H1 (cell line): ENCODE data around the gene ARID1B. TPM values are rescaled to one million over a fixed set of nuclear protein-coding genes. Genes with fewer than 3 reads are reported as not detected.

ENCODE experiments used
- CTCF ChIA-PET: fragments of 300-600 bp; sonication (Branson Sonifier 250); formaldehyde crosslinking; loops from one replicate; lab custom pipeline; 2021; ENCODE audit not compliant: partially characterized antibody; lab: Charles Lee
- POLR2A ChIA-PET: fragments of 300-600 bp; sonication (Branson Sonifier 250); formaldehyde crosslinking; loops from one replicate; lab custom pipeline; 2021; ENCODE audit warnings: inconsistent platforms; ENCODE audit not compliant: partially characterized antibody; lab: Charles Lee
- DNase-seq, 2 experiments: peaks; one replicate each; pipeline versions ENCODE4 v3.0.0 to v3.0.0-alpha.2; 2010 to 2022; ENCODE audit warnings: low spot score in 2 of 2, low read depth in 1 of 2, mixed read lengths in 1 of 2
- FAIRE-seq: peaks from 2 replicates; lab custom pipeline; 2011; peaks lifted over from hg19 to GRCh38; lab: Jason Lieb, UNC
- H2AFZ ChIP-seq: 2 replicates; pipeline ENCODE4 v1.8.1; 2012; ENCODE audit warnings: low read length, inconsistent platforms
- H2AK5ac ChIP-seq: 2 replicates; pipeline ENCODE4 v1.6.1; 2013; ENCODE audit warnings: low read depth, low read length
- H2BK120ac ChIP-seq: replicated peaks from 2 replicates; pipeline ENCODE3; 2013; ENCODE audit warnings: low read depth, low read length, inconsistent platforms
- H2BK12ac ChIP-seq: 2 replicates; pipeline ENCODE4 v1.6.1; 2013; ENCODE audit warnings: low read depth, low read length
- H2BK15ac ChIP-seq: 2 replicates; pipeline ENCODE4 v1.6.1; 2013; ENCODE audit warnings: low read length
- H2BK20ac ChIP-seq: 2 replicates; pipeline ENCODE4 v1.6.1; 2013; ENCODE audit warnings: low read length
- H2BK5ac ChIP-seq: 2 replicates; pipeline ENCODE4 v1.6.1; 2013; ENCODE audit warnings: low read depth, low read length
- H3K14ac ChIP-seq: 2 replicates; pipeline ENCODE4 v1.6.1; 2013; ENCODE audit warnings: inconsistent platforms; ENCODE audit not compliant: insufficient read length
- H3K18ac ChIP-seq: 2 replicates; pipeline ENCODE4 v1.6.1; 2013; ENCODE audit warnings: low read length; ENCODE audit errors: extremely low read depth
- H3K23ac ChIP-seq: 2 replicates; pipeline ENCODE4 v1.6.1; 2013; ENCODE audit warnings: inconsistent platforms; ENCODE audit not compliant: insufficient read length
- H3K23me2 ChIP-seq: 2 replicates; pipeline ENCODE4 v1.6.1; 2013; ENCODE audit warnings: low read depth, low read length
- H3K27ac ChIP-seq: 2 replicates; pipeline ENCODE4 v1.6.1; 2011; ENCODE audit warnings: low read depth, low read length, inconsistent platforms
- H3K27me3 ChIP-seq, 4 experiments: replicated peaks in 1 of 4; 1 replicate in 1 of 4; 2 replicates in 3 of 4; pipeline versions ENCODE4 v1.6.1 to v1.8.1; 2011 to 2013; ENCODE audit warnings: low read length in 3 of 4, mild to moderate bottlenecking in 3 of 4, inconsistent platforms in 2 of 4, mixed read lengths in 2 of 4, moderate library complexity in 1 of 4; ENCODE audit not compliant: control insufficient read depth in 3 of 4, insufficient read depth in 3 of 4; ENCODE audit errors: extremely low read depth in 1 of 4
- H3K36me3 ChIP-seq, 4 experiments: 2 replicates each; pipeline versions ENCODE4 v1.6.1 to v1.8.1; 2011 to 2013; ENCODE audit warnings: mild to moderate bottlenecking in 4 of 4, low read length in 3 of 4, moderate library complexity in 2 of 4, control low read depth in 1 of 4, inconsistent platforms in 1 of 4; ENCODE audit not compliant: insufficient read depth in 4 of 4, control insufficient read depth in 2 of 4
- H3K4ac ChIP-seq: replicated peaks from 2 replicates; pipeline ENCODE3; 2013; ENCODE audit warnings: low read length, low read depth, mixed read lengths, inconsistent platforms; ENCODE audit not compliant: insufficient read length
- H3K4me1 ChIP-seq, 4 experiments: replicated peaks in 1 of 4; 1 replicate in 1 of 4; 2 replicates in 3 of 4; pipeline versions ENCODE4 v1.6.1 to v1.8.1; 2011 to 2013; ENCODE audit warnings: low read length in 3 of 4, inconsistent platforms in 2 of 4, mixed read lengths in 1 of 4; ENCODE audit not compliant: insufficient read depth in 4 of 4, control insufficient read depth in 3 of 4
- H3K4me2 ChIP-seq, 2 experiments: 2 replicates each; pipeline versions ENCODE4 v1.6.1 to v1.8.1; 2011 to 2013; ENCODE audit warnings: low read depth in 2 of 2, low read length in 2 of 2, control low read depth in 1 of 2, inconsistent platforms in 1 of 2, mild to moderate bottlenecking in 1 of 2; ENCODE audit not compliant: insufficient read depth in 1 of 2
- H3K4me3 ChIP-seq, 4 experiments: fragments of 200-600, 300-600 bp in 1 of 4; sonication (generic), shearing (Covaris generic), sonication (Bioruptor Twin) in 1 of 4; 2 replicates each; pipeline versions ENCODE4 v1.5.1 to v1.8.1; 2011 to 2016; ENCODE audit warnings: low read length in 4 of 4, low read depth in 3 of 4, control low read depth in 2 of 4, inconsistent platforms in 2 of 4, mild to moderate bottlenecking in 2 of 4, mixed read lengths in 1 of 4, moderate library complexity in 1 of 4; ENCODE audit not compliant: insufficient read depth in 2 of 4; ENCODE audit errors: extremely low read depth in 1 of 4
- H3K56ac ChIP-seq: replicated peaks from 2 replicates; pipeline ENCODE3; 2013; ENCODE audit warnings: low read depth, mild to moderate bottlenecking, mixed read lengths, low read length, inconsistent platforms; ENCODE audit not compliant: insufficient read length
- H3K79me1 ChIP-seq: 2 replicates; pipeline ENCODE4 v1.6.1; 2013; ENCODE audit warnings: low read depth, low read length, control low read depth
- H3K79me2 ChIP-seq, 2 experiments: 2 replicates each; pipeline versions ENCODE4 v1.6.1 to v1.8.1; 2012 to 2013; ENCODE audit warnings: low read length in 2 of 2, mild to moderate bottlenecking in 2 of 2, inconsistent platforms in 1 of 2; ENCODE audit not compliant: insufficient read depth in 2 of 2, control insufficient read depth in 1 of 2
- H3K9ac ChIP-seq, 4 experiments: replicated peaks in 1 of 4; 1 replicate in 1 of 4; 2 replicates in 3 of 4; pipeline versions ENCODE4 v1.6.1 to v1.8.1; 2011 to 2013; ENCODE audit warnings: low read depth in 3 of 4, low read length in 3 of 4, control low read depth in 2 of 4, mild to moderate bottlenecking in 2 of 4, moderate library complexity in 2 of 4, inconsistent platforms in 1 of 4; ENCODE audit errors: extremely low read depth in 1 of 4
- H3K9me3 ChIP-seq, 2 experiments: 2 replicates each; pipeline versions ENCODE4 v1.6.1 to v1.8.1; 2012 to 2013; ENCODE audit warnings: mild to moderate bottlenecking in 2 of 2, moderate library complexity in 2 of 2, control low read depth in 1 of 2, inconsistent platforms in 1 of 2, low read depth in 1 of 2, low read length in 1 of 2, mixed read lengths in 1 of 2; ENCODE audit not compliant: insufficient read depth in 2 of 2
- H4K20me1 ChIP-seq, 2 experiments: replicated peaks in 1 of 2; 2 replicates each; pipeline versions ENCODE3 to v1.8.1; 2011 to 2013; ENCODE audit warnings: inconsistent platforms in 2 of 2, low read length in 2 of 2, mild to moderate bottlenecking in 1 of 2; ENCODE audit not compliant: insufficient read depth in 2 of 2, control insufficient read depth in 1 of 2
- H4K5ac ChIP-seq: 2 replicates; pipeline ENCODE4 v1.6.1; 2013; ENCODE audit warnings: low read length, low read depth, mixed read lengths, inconsistent platforms; ENCODE audit not compliant: insufficient read length
- H4K8ac ChIP-seq: 2 replicates; pipeline ENCODE4 v1.8.0; 2013; ENCODE audit warnings: mild to moderate bottlenecking, moderate library complexity, low read length, inconsistent platforms; ENCODE audit not compliant: insufficient read depth; ENCODE audit errors: extremely low read depth
- H4K91ac ChIP-seq: replicated peaks from 2 replicates; pipeline ENCODE3; 2013; ENCODE audit warnings: low read length, mixed read lengths, inconsistent platforms; ENCODE audit not compliant: insufficient read length
- CREB1 ChIP-seq: IDR thresholded peaks from 2 replicates; pipeline ENCODE4 v1.6.1; 2012; ENCODE audit warnings: inconsistent platforms
- EP300 ChIP-seq, 2 experiments: IDR thresholded peaks; 1 replicate in 1 of 2; 2 replicates in 1 of 2; pipeline ENCODE4 v1.6.1; 2011 to 2012; ENCODE audit warnings: low read depth in 2 of 2, low read length in 2 of 2, mild to moderate bottlenecking in 2 of 2, borderline replicate concordance in 1 of 2, inconsistent platforms in 1 of 2, moderate library complexity in 1 of 2
- GABPA ChIP-seq: IDR thresholded peaks from 2 replicates; pipeline ENCODE4 v1.6.1; 2011; ENCODE audit warnings: mild to moderate bottlenecking, low read length, moderate library complexity, borderline replicate concordance; ENCODE audit not compliant: insufficient read depth
- HDAC6 ChIP-seq: IDR thresholded peaks from one replicate; pipeline ENCODE4 v1.7.1; 2012; ENCODE audit warnings: low read depth, mild to moderate bottlenecking, inconsistent platforms, low read length, moderate library complexity
- POU5F1 ChIP-seq: IDR thresholded peaks from 2 replicates; pipeline ENCODE4 v1.6.1; 2011; ENCODE audit warnings: low read depth, mild to moderate bottlenecking, low read length, moderate library complexity
- SIN3A ChIP-seq, 2 experiments: IDR thresholded peaks in 1 of 2; conservative IDR thresholded peaks in 1 of 2; 2 replicates each; pipeline ENCODE4 v1.6.1; 2011 to 2012; ENCODE audit warnings: low read length in 2 of 2, improper control_type of control experiment in 1 of 2, low read depth in 1 of 2, mild to moderate bottlenecking in 1 of 2
- TCF12 ChIP-seq: IDR thresholded peaks from 2 replicates; pipeline ENCODE4 v1.6.1; 2011; ENCODE audit warnings: low read depth, mild to moderate bottlenecking, low read length
- USF2 ChIP-seq: IDR thresholded peaks from 2 replicates; pipeline ENCODE4 v1.6.1; 2011; ENCODE audit warnings: low read length, improper control_type of control experiment
- YY1 ChIP-seq: IDR thresholded peaks from 2 replicates; pipeline ENCODE4 v1.6.1; 2011; ENCODE audit warnings: low read depth, mild to moderate bottlenecking, low read length
- WGBS, 2 experiments: shearing (Covaris generic) in 1 of 2; methylation state at CpG; one replicate each; pipeline versions ENCODE4 v1.1.6 to v1.1.7; 2013 to 2015; ENCODE audit warnings: low lambda C conversion rate in 2 of 2, mixed read lengths in 2 of 2, inconsistent platforms in 1 of 2, low coverage in 1 of 2, missing lambda C conversion rate in 1 of 2; ENCODE audit not compliant: insufficient replicate concordance in 2 of 2, insufficient coverage in 1 of 2, insufficient read length in 1 of 2; ENCODE audit errors: extremely low coverage in 1 of 2, missing lambda C conversion rate in 1 of 2; 5-methylcytosine and 5-hydroxymethylcytosine counted together
- polyA plus RNA-seq, 7 experiments: library from polyadenylated mRNA; depleted of rRNA in 3 of 7; stranded (reverse) in 5 of 7; unstranded in 2 of 7; fragments of >200 nt in 5 of 7; fragments of 200-250 nt in 2 of 7; gene quantifications; 1 replicate in 5 of 7; 2 replicates in 1 of 7; 4 replicates in 1 of 7; pipeline versions ENCODE4 v1.2.1 to v1.2.3, GENCODE V29; 2011 to 2013; ENCODE audit warnings: missing spikeins in 2 of 7, mixed read lengths in 2 of 7
- total RNA-seq: library from RNA; stranded (reverse); fragmentation: NEBNext Ultra II Directional; extraction: Animal tissue kit (Norgen Biotek cat#: 25700); gene quantifications from 2 replicates; pipeline ENCODE4 v1.2.1, GENCODE V29; 2021

The ARID1B gene
- total and polyA plus RNA-seq, 2 of the 8 experiments (the other 6 are each of a cell fraction or from before 2014, with no cell fraction given): 24.3 to 70.3 TPM

GRCh38 chr6:157005940-157006339 is 228.8 kb downstream of the ARID1B start:
- H3K36me3 ChIP-seq: no peaks in the 10 kb centered on the region
- H3K4ac ChIP-seq: no peak overlapping the region
- H3K9me3 ChIP-seq: no peaks in the 10 kb centered on the region
- H3K14ac ChIP-seq: no peak overlapping the region
- H4K8ac ChIP-seq: no peak overlapping the region
- no peak overlapping the region for H4K5ac ChIP-seq
- peaks cover 3 to 14% (median 10%) of the 10 kb centered on the region in 4 experiments for H3K4me1 ChIP-seq
- FAIRE-seq: no peak
- H2BK20ac ChIP-seq: no peak overlapping the region
- no peak overlapping the region for H2BK12ac ChIP-seq
- H2BK120ac ChIP-seq: no peak overlapping the region
- no peak overlapping the region for H3K4me2 ChIP-seq
- no peak overlapping the region for H3K23ac ChIP-seq
- TF ChIP-seq GABPA: no peak
- no peak for TF ChIP-seq YY1
- no peak for TF ChIP-seq HDAC6
- no peak for TF ChIP-seq USF2
- no peak for TF ChIP-seq CREB1
- TF ChIP-seq EP300 (IDR thresholded peaks at IDR 0.05; ENCODE audit: borderline replicate concordance in 1 of 2, low read depth in 2 of 2, low read length in 2 of 2): no peak
- TF ChIP-seq SIN3A (conservative IDR thresholded peaks at IDR 0.05 in 1 of 2, IDR thresholded peaks at IDR 0.05 in 1 of 2; ENCODE audit: low read depth in 1 of 2, low read length in 2 of 2): no peak
- TF ChIP-seq POU5F1: no peak
- TF ChIP-seq TCF12: no peak
- no peak overlapping the region for H2BK15ac ChIP-seq
- H4K20me1 ChIP-seq: peaks cover 0 to 2% of the 10 kb centered on the region in 2 experiments
- H3K79me2 ChIP-seq: peaks cover 0 to 94% of the 10 kb centered on the region in 2 experiments; a peak in 3 of 4 replicates
- CTCF ChIA-PET: interaction anchor here (1.1 kb wide), 1 partner anchor 11 kb away, joined by 3 read pairs; no protein-coding TSS in a partner anchor
- H3K27ac ChIP-seq: no peak overlapping the region
- no peaks in the 10 kb centered on the region for H3K27me3 ChIP-seq
- no peak overlapping the region for H4K91ac ChIP-seq
- H3K4me3 ChIP-seq: no peak overlapping the region
- 47% methylated on average over 2 of the region's 2 CpGs; no CpG with 5 or more reads in 1 of the 2 experiments for WGBS, 2 experiments
- POLR2A ChIA-PET: interaction anchor here (1.0 kb wide), 1 partner anchor 15 kb away, joined by 3 read pairs; no protein-coding TSS in a partner anchor
- no peak overlapping the region for H3K56ac ChIP-seq
- peaks cover 7% of the 10 kb centered on the region for H3K79me1 ChIP-seq
- H2AK5ac ChIP-seq: no peak overlapping the region
- H2AFZ ChIP-seq: no peak overlapping the region
- H3K9ac ChIP-seq: no peak overlapping the region
- no peaks in the 10 kb centered on the region for H3K23me2 ChIP-seq
- no peak for DNase-seq
- H2BK5ac ChIP-seq: no peak overlapping the region
- H3K18ac ChIP-seq: no peak overlapping the region
